Measurements from ENCODE around the gene PHTF2.

Gene PHTF2

DNA sequence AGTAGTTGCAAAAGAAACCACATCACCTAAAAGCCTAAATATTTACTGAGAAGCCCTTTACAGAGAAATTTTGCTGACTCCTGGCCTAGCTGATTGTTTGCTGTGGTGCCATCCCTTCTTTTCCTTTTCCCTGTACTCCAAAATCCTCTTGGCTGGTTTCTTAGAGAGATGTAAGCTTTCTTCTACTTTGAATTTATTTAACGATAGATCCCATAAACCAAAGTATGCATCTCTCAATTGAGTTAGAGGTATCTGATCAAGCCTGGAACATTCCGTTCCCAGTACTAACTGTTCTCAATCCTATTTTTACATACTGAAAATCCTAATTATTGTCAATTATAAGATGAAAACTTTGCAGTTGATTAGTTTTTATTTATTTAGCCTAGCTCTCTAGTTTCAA is 6.6 kb upstream of the PHTF2 start:
- TF ChIP-seq YY1 (IDR thresholded peaks at IDR 0.05; ENCODE audit: low read depth) (no peak), TCF12 (IDR thresholded peaks at IDR 0.05; ENCODE audit: low read depth) (no peak), CEBPB (IDR thresholded peaks at IDR 0.05) (no peak), TEAD4 (IDR thresholded peaks at IDR 0.05) (no peak), RAD21 (IDR thresholded peaks at IDR 0.05; ENCODE audit: low read depth) (no peak), ZBTB7A (IDR thresholded peaks at IDR 0.05; ENCODE audit: low read depth) (no peak), FOXM1 (IDR thresholded peaks at IDR 0.05; ENCODE audit: borderline replicate concordance, low read depth) (no peak), EGR1 (IDR thresholded peaks at IDR 0.05) (no peak), EP300 (IDR thresholded peaks at IDR 0.05; ENCODE audit: borderline replicate concordance) (no peak), CREB1 (IDR thresholded peaks at IDR 0.05; ENCODE audit: low read depth) (no peak)
- TF ChIP-seq, protein P1, sequence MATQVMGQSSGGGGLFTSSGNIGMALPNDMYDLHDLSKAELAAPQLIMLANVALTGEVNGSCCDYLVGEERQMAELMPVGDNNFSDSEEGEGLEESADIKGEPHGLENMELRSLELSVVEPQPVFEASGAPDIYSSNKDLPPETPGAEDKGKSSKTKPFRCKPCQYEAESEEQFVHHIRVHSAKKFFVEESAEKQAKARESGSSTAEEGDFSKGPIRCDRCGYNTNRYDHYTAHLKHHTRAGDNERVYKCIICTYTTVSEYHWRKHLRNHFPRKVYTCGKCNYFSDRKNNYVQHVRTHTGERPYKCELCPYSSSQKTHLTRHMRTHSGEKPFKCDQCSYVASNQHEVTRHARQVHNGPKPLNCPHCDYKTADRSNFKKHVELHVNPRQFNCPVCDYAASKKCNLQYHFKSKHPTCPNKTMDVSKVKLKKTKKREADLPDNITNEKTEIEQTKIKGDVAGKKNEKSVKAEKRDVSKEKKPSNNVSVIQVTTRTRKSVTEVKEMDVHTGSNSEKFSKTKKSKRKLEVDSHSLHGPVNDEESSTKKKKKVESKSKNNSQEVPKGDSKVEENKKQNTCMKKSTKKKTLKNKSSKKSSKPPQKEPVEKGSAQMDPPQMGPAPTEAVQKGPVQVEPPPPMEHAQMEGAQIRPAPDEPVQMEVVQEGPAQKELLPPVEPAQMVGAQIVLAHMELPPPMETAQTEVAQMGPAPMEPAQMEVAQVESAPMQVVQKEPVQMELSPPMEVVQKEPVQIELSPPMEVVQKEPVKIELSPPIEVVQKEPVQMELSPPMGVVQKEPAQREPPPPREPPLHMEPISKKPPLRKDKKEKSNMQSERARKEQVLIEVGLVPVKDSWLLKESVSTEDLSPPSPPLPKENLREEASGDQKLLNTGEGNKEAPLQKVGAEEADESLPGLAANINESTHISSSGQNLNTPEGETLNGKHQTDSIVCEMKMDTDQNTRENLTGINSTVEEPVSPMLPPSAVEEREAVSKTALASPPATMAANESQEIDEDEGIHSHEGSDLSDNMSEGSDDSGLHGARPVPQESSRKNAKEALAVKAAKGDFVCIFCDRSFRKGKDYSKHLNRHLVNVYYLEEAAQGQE (IDR thresholded peaks at IDR 0.05; ENCODE audit: low read depth): no peak
- TF ChIP-seq, protein P2, sequence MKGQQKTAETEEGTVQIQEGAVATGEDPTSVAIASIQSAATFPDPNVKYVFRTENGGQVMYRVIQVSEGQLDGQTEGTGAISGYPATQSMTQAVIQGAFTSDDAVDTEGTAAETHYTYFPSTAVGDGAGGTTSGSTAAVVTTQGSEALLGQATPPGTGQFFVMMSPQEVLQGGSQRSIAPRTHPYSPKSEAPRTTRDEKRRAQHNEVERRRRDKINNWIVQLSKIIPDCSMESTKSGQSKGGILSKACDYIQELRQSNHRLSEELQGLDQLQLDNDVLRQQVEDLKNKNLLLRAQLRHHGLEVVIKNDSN (IDR thresholded peaks at IDR 0.05): no peak

DNA sequence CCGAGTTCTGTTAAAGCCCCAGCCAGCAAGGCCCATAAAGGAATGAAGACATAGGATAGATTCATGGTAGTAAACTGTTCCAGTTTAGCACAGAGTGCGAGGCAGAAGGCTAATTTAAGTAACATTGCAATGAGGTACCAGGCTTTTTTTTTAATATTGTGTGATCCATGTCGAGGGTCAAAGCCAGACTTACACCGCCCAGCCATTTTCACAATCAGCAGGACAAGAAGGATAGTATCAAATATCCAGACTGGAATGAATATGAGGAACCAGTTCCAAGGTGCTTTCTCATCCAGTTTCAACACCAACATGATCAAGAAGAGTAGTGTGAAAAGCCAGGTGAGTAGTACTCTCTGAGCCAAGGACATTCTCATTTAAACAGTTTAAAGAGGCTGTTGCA is 4.6 kb upstream of the PHTF2 start:
- TF ChIP-seq CEBPB (IDR thresholded peaks at IDR 0.05) (no peak), TEAD4 (IDR thresholded peaks at IDR 0.05) (no peak), EP300 (IDR thresholded peaks at IDR 0.05; ENCODE audit: borderline replicate concordance) (no peak), RAD21 (IDR thresholded peaks at IDR 0.05; ENCODE audit: low read depth) (no peak), EGR1 (IDR thresholded peaks at IDR 0.05) (no peak), ZBTB7A (IDR thresholded peaks at IDR 0.05; ENCODE audit: low read depth) (no peak), TAF1 (IDR thresholded peaks at IDR 0.05; ENCODE audit: low read depth) (no peak), NFIC (IDR thresholded peaks at IDR 0.05) (no peak), TCF12 (IDR thresholded peaks at IDR 0.05; ENCODE audit: low read depth) (no peak), FOXM1 (IDR thresholded peaks at IDR 0.05; ENCODE audit: borderline replicate concordance, low read depth) (no peak), YY1 (IDR thresholded peaks at IDR 0.05; ENCODE audit: low read depth) (no peak)
- TF ChIP-seq, protein P1 (IDR thresholded peaks at IDR 0.05; ENCODE audit: low read depth): no peak
- TF ChIP-seq, protein P3, sequence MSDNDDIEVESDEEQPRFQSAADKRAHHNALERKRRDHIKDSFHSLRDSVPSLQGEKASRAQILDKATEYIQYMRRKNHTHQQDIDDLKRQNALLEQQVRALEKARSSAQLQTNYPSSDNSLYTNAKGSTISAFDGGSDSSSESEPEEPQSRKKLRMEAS (IDR thresholded peaks at IDR 0.05): no peak
- TF ChIP-seq, protein P2 (IDR thresholded peaks at IDR 0.05): no peak

DNA sequence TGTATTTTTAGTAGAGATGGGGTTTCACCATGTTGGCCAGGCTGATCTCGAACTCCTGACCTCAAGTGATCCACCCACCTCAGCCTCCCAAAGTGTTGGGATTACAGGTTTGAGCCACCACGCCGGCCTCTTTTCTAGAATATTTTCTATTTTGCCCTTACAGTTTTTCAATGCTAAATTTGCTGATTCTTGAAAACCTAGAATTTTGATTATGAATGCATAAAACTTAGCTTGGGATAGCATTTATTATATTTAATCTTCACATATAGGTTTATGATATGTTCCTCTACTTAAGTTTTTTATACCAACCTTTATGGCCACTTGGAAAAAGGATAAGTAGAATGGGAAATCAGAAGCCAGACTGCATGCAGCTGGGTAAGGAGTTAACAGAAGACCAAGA is 2.5 kb upstream of the PHTF2 start:
- TF ChIP-seq, protein P3 (IDR thresholded peaks at IDR 0.05): no peak
- no peak for TF ChIP-seq ZBTB7A (IDR thresholded peaks at IDR 0.05; ENCODE audit: low read depth)
- TF ChIP-seq TAF1 (IDR thresholded peaks at IDR 0.05; ENCODE audit: low read depth): no peak
- no peak for TF ChIP-seq CREB1 (IDR thresholded peaks at IDR 0.05; ENCODE audit: low read depth)
- no peak for TF ChIP-seq CEBPB (IDR thresholded peaks at IDR 0.05)
- TF ChIP-seq EGR1 (IDR thresholded peaks at IDR 0.05): no peak
- no peak for TF ChIP-seq FOXM1 (IDR thresholded peaks at IDR 0.05; ENCODE audit: borderline replicate concordance, low read depth)
- TF ChIP-seq YY1 (IDR thresholded peaks at IDR 0.05; ENCODE audit: low read depth): no peak
- TF ChIP-seq NFIC (IDR thresholded peaks at IDR 0.05): no peak
- TF ChIP-seq EP300 (IDR thresholded peaks at IDR 0.05; ENCODE audit: borderline replicate concordance): no peak
- no peak for TF ChIP-seq TCF12 (IDR thresholded peaks at IDR 0.05; ENCODE audit: low read depth)
- TF ChIP-seq, protein P1 (IDR thresholded peaks at IDR 0.05; ENCODE audit: low read depth): no peak
- TF ChIP-seq, protein P2 (IDR thresholded peaks at IDR 0.05): no peak
- no peak for TF ChIP-seq RAD21 (IDR thresholded peaks at IDR 0.05; ENCODE audit: low read depth)
- no peak for TF ChIP-seq TEAD4 (IDR thresholded peaks at IDR 0.05)

DNA sequence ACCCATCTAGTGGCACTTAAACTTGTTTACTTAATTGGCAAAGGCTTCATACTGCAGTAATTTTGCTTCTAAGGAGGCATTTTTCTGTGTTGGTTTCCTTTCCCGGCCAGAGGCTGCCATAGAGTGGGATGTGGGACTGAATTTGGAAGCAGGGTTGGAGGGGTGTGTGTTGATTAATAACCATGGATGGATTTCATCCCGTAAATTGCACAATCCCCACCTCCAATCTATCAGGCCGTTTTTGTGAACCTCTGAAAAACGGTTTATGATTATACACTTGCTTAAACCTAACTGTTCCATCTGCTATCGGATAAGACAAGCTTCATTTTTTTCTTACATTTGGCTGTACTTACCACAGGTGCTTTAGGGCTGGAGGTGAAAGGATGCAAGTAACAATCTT is 1.6 kb upstream of the PHTF2 start:
- TF ChIP-seq ZBTB7A (IDR thresholded peaks at IDR 0.05; ENCODE audit: low read depth) (no peak), TAF1 (IDR thresholded peaks at IDR 0.05; ENCODE audit: low read depth) (no peak), EGR1 (IDR thresholded peaks at IDR 0.05) (no peak), RAD21 (IDR thresholded peaks at IDR 0.05; ENCODE audit: low read depth) (no peak), NFIC (IDR thresholded peaks at IDR 0.05) (no peak), EP300 (IDR thresholded peaks at IDR 0.05; ENCODE audit: borderline replicate concordance) (no peak), FOXM1 (IDR thresholded peaks at IDR 0.05; ENCODE audit: borderline replicate concordance, low read depth) (no peak), YY1 (IDR thresholded peaks at IDR 0.05; ENCODE audit: low read depth) (no peak)
- TF ChIP-seq, protein P2 (IDR thresholded peaks at IDR 0.05): no peak
